Stimulated activated CD8-positive, alpha-beta memory T cell treated with anti-CD3 and anti-CD28 coated beads, Interleukin-7, amount 100 ng/mL, for 1 hour (primary cell): ENCODE data around the gene ZRANB3.

Source experiments
- DNase-seq, 2 donors: peaks; one replicate each; pipeline ENCODE4 v3.0.0-alpha.2; 2020; ENCODE audit warnings: low read depth in 2 of 2

The ZRANB3 gene

GRCh38 chr2:135175177-135175576 lies 355.8 kb downstream of the ZRANB3 start:
- no peak for DNase-seq

GRCh38 chr2:135174810-135175093 lies 356.3 kb downstream of the ZRANB3 start:
- no peak for DNase-seq

GRCh38 chr2:135174049-135174809 lies 356.8 kb downstream of the ZRANB3 start:
- no peak for DNase-seq

GRCh38 chr2:135169900-135170753 lies 360.9 kb downstream of the ZRANB3 start:
- DNase-seq, result no peak

GRCh38 chr2:135168204-135168856 lies 362.7 kb downstream of the ZRANB3 start:
- DNase-seq, result no peak

GRCh38 chr2:135167273-135167672 lies 363.7 kb downstream of the ZRANB3 start:
- DNase-seq, result no peak

DNA sequence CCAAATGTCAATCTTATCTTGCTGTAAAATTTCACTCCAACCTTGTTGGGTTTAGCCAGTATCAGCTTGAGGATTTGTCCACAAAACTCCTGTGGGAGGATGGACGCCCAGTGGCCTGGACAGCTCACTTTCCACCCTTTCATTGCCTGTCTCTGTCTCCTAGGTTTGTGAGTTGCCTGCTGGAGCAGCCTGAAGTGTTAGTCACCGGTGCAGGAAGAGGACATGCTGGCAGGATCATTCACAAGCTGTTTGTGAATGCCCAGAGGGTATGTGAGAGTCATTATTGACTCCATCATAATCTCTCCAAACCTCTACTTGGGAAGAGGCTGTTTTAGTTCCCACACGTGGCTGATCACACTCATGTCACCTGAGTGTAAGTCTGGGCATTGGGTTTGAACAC lies 366.6 kb downstream of the ZRANB3 start:
- DNase-seq, result no peak

GRCh38 chr2:135163901-135164300 lies 367.1 kb downstream of the ZRANB3 start:
- no peak for DNase-seq

DNA sequence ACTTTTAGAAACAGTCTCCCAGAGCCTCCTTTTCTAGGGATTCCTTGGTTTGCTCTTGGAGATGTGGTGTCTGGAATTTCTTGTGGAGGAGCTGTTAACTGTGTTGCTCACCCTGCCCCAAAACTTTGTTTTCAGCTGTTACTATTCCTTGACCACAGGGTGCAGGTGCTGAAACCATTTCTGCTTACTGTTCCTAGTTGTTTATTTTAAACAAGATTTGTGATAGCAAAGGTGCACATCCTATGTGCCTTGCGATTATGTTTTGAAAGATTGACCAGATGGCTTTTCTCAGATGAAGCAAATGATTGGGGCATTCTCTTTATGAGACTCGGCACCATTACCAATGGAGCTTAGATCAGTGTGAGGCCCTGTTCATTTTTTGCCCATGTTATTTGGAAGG lies 367.7 kb downstream of the ZRANB3 start:
- DNase-seq, result no peak

GRCh38 chr2:135162786-135163185 lies 368.2 kb downstream of the ZRANB3 start:
- DNase-seq, result no peak

DNA sequence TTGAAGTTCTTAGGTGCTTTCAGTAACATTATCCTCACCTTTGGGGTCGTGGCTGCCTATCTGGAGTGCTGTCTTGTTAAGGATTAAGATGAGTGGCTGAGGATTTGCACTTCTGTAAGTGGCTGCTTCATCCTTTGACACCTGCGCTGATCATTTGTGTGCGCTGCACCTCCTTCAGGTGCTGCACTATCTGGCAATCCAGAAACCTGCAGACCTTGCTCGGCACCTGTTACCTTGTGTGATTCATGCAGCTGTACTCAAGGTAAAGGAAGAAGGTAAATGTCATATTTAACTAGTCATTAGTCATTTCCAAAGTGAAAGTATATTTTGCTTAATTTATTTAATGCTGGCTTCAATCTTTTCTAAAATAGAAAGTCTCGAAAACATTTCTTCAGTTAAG lies 368.6 kb downstream of the ZRANB3 start:
- DNase-seq, result no peak

DNA sequence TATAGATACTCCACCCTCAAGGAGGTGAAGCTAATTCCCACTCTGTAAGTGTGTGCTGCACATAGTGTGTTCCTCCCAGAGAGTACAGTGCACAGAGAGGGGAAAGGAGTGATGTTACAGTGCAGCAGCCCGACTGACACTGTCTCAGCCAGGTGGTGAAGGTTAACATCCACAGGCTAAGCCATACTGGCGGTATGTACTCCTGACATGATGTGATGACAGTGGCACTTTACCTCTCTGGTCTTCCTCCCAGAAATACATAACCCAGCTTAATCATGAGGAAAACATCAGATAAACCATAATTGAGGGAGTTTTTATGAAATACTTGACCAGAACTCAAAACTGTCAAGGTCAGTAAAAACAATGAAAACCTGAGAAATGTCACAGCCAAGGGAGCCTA lies 371.8 kb downstream of the ZRANB3 start:
- no peak for DNase-seq

- no peak for DNase-seq
These were observed 373.2 kb downstream of the ZRANB3 start for GRCh38 chr2:135157856-135158255.

- no peak for DNase-seq
These were observed 376.1 kb downstream of the ZRANB3 start for GRCh38 chr2:135154962-135155361.

GRCh38 chr2:135152361-135152760 lies 378.7 kb downstream of the ZRANB3 start:
- no peak for DNase-seq

DNA sequence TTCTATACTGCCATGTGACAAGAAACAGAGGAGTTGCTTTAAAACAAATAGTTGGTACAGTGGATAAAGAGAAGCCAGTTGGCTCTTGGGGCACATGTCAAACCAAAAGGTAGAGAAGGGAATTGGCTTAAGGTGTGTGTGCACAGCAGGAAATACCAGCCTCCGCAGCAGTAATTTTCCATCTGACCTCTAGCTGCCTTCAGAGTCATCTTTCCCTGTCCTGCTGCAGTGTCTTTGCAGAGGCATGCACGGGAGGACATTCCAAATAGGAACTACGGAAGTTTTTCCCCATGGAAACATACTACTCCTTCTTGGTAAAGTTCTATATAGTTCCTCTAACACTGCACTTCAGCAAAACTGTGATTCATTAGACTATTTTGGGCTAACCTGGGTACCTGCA lies 379.4 kb downstream of the ZRANB3 start:
- no peak for DNase-seq

DNA sequence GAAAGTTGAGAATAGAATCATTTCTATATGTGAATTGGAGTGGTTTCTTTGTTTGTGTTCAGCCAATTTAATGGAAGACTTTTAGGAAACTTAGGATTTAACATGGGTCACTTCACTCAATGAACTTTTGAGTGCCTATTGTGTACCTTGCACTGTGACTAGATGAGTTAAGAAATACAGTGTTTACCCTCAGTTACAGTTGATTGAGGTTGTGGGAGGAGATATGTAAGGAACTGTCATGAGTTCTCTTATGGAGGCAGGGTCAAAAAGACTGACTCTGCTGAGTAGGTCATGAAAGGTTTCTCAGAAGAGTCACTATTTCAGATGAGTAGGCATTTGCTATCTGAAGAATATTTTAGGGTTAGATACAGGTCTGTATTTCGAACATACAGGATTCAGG lies 380.3 kb downstream of the ZRANB3 start:
- no peak for DNase-seq

GRCh38 chr2:135149251-135149650 lies 381.8 kb downstream of the ZRANB3 start:
- DNase-seq, result no peak

DNA sequence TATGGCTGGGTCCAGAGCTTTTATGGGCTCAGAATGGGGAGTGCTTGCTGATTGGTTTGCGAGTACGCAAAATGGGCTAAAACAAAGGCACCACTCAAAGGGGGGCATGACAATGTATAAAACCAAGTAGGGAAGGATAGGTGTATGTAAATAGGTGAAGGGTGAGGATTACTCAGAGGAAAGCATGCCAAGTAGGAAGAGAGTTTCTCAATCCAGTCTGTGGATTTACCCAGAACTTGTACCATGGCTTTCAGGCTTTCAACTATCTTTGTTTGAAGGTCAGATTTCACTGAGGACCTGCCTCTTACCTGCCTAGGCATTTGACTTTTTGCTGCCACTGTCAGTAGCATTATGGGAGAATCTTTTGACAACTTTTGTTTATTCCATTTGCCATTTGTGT lies 386.7 kb downstream of the ZRANB3 start:
- DNase-seq, result no peak

DNA sequence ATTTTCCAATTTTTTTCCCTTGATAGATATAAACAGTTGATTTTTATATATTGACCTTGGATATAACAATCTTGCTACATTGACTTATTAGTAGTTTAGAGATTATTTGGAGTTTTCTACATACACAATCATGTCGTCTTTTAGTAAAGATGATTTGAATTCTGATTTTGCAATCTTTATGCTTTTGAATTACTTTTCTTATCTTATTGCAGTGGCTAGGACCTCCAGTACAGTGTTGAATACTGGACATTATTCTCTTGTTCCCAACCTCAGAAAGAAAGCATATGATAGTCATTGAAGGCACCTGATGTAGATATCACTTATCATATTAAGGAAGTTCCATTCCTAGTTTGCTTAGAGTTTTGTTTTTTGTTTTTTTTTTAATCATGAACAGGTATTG lies 388.7 kb downstream of the ZRANB3 start:
- DNase-seq, result no peak

DNA sequence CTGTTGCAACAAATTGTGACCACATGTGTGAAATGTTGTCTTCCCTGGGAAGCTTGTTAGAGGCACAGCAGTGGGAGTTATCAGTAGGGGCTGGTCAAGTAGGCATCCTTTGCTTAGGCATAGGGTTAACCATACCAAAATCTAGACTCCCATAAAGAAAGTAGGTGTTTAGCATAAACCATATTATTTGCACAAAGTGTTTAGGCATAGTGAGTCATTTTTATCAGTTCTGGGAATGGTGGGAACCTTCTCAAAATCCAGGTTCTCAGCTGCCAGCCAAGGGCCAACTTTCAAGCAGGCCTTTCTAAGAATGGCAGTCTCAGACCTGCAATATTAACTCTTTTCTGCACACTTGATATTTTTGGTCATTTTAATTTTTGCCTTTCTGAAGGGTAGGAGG lies 390.4 kb downstream of the ZRANB3 start:
- no peak for DNase-seq

DNA sequence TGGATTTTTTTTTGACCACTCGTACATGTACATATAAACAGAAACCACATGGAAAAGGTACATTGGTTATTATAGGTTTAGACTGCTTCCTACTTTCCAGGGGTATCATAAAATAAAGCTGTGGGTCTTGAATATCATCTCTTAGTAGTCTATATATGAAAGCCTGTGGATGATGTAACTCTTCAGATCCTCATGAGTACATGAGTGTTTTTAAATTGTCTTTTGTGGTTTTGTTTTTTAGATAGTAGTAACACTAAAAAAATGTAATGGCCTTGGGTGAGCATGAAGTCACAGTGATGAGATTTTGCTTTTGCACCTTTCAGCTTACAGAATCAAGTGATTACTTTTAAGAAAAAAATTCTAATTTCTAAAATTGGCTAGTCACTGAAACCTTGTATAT lies 398.7 kb downstream of the ZRANB3 start:
- DNase-seq, result no peak

DNA sequence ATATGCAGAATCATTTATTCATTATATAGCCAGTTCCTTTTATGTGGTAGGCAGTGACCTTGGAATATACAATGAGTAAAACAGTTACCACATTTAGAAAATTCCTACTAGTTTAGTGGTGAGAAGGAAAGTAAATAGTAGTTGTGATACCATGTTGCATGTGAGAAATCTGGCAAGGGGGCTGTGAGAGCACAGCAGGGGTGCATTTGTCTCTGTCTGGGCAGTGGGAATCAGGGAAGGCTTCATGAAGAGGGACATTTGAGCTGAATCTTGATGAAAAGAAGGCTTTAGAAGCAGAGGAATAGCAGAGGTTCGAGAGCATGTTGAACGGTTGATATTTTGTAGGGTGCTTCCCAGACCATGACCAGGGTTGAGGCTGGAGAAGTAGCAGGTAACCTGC lies 400.3 kb downstream of the ZRANB3 start:
- DNase-seq, result no peak
